GM21367 (cell line): ENCODE data around the gene INHBE.
"Not testable (repeated sequence)": the region's sequence is repeated elsewhere in the genome, so short reads cannot be mapped to it uniquely, and the experiment has no call there.

Experiments
- ATAC-seq: cut with Tn5 transposase; IDR thresholded peaks from one replicate; pipeline ENCODE4 v1.9.1; 2021; ENCODE audit not compliant: unreplicated experiment

Gene INHBE

GRCh38 chr12:57496822-57497221, 41.7 kb downstream of the INHBE start:
- no peak for ATAC-seq

DNA sequence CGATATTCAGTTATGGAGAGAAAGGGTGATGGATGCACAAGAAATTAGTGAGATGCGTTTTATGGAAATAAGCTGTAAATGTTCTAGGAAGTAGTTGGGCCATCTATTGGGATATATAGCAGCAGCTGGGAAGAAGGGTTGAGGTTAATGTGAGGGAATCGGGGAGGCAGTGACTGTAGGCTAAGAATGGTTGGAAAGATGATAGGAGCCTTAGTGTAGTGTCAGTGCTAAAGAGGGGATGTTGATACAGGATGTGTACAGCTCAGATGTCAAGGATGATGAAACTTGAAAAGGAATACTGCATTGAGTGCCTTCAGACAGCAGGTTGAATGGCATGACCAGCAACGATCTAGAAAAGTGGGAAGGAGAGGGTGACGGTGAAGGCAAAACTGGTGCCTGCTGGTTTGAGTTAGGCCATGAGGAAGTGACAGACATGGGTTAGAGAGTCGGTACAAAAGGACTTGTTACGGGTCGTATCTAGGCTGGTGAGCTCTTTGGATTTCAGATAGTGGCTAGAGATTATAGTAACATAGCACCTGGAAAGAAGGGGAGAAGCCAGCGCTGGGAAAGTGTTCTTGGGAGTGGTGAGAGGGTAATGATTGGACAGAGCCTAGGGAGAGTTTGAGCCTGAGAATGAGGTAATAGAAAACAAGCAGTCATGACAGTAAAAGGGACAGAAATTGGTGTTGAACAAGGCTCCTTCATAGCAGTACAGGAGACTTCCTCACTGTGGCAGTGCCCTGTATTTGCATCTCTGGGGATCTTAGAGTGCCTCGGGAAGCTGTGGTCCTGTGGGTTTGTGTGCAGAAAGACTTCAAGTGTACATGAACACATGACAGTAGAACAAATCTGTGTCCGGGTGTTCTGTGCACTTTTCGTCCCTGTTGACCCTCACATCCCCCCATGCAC, 42.4 kb downstream of the INHBE start:
- ATAC-seq, result no peak

- ATAC-seq, result no peak
Observed at GRCh38 chr12:57498132-57498502, 43.0 kb downstream of the INHBE start.

DNA sequence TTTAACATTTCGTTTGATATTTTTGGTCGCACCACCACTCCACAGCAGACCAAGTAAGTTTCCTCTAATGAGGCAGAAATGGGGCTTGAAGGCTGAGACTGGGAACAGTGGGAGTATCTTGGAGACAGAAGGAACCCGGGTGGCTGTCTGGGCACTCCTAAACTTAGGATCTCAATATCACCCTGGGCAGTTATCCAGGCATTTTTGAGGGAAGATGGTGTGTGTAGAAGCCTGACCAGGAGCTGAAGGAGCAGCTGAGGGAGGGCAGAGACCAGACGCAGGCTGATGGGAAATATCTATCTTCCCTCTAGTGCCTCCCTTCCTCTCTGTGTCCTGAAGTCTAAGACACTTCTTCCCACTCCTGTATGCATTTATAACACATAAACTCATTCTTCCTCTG, 43.5 kb downstream of the INHBE start:
- ATAC-seq, result no peak

DNA sequence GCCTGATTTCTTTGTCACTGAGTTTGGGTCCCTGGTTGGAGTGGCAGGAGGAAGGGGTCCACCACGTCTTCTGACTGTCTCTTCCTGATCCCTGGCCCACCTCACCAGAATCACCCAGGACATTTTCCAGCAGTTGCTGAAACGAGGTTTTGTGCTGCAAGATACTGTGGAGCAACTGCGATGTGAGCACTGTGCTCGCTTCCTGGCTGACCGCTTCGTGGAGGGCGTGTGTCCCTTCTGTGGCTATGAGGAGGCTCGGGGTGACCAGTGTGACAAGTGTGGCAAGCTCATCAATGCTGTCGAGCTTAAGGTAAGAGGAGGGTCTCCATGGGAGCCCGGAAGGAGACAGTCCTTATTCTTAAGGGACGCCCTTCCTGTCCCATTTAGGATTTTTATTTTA, 45.1 kb downstream of the INHBE start:
- no peak for ATAC-seq

GRCh38 chr12:57502311-57502969, 47.3 kb downstream of the INHBE start:
- not testable (repeated sequence) for ATAC-seq

GRCh38 chr12:57506541-57506940, 51.4 kb downstream of the INHBE start:
- not testable (repeated sequence) for ATAC-seq
